Loucy (cell line): ENCODE measurements around the gene KCNAB3.

Experiments
- H2AFZ ChIP-seq: fragments of 200-600 bp; sonication (generic); 2 replicates; pipeline ENCODE4 v1.6.0; 2016; ENCODE audit warnings: antibody characterized with exemption, mild to moderate bottlenecking, low read length, moderate library complexity
- H3F3A ChIP-seq: fragments of 200-600 bp; 2 replicates; pipeline ENCODE4 v1.6.0; 2016; ENCODE audit warnings: antibody characterized with exemption, low read depth, mild to moderate bottlenecking
- H3K27me3 ChIP-seq: fragments of 200-600 bp; sonication (generic); 2 replicates; pipeline ENCODE4 v1.6.1; 2014; ENCODE audit warnings: low read length, mild to moderate bottlenecking; ENCODE audit not compliant: insufficient read depth, poor library complexity, severe bottlenecking
- H3K36me3 ChIP-seq: fragments of 200-600 bp; sonication (generic); 2 replicates; pipeline ENCODE4 v1.6.1; 2016; ENCODE audit warnings: low read length; ENCODE audit not compliant: insufficient read depth
- H3K4me1 ChIP-seq: fragments of 200-600 bp; sonication (generic); 2 replicates; pipeline ENCODE4 v1.5.1; 2014; ENCODE audit warnings: low read length, mild to moderate bottlenecking; ENCODE audit not compliant: insufficient read depth, poor library complexity, severe bottlenecking
- H3K4me2 ChIP-seq: fragments of 200-600 bp; sonication (generic); 2 replicates; pipeline ENCODE4 v1.6.0; 2014; ENCODE audit warnings: antibody characterized with exemption, low read length, low read depth, mild to moderate bottlenecking; ENCODE audit not compliant: poor library complexity, severe bottlenecking
- H3K4me3 ChIP-seq: fragments of 200-600 bp; sonication (generic); 2 replicates; pipeline ENCODE4 v1.5.1; 2014; ENCODE audit warnings: low read length, mild to moderate bottlenecking, mixed read lengths; ENCODE audit not compliant: poor library complexity, severe bottlenecking
- H3K79me2 ChIP-seq: fragments of 200-600 bp; sonication (generic); 2 replicates; pipeline ENCODE4 v1.6.1; 2014; ENCODE audit warnings: low read length; ENCODE audit not compliant: insufficient read depth
- H3K9ac ChIP-seq: fragments of 200-600 bp; sonication (generic); 2 replicates; pipeline ENCODE4 v1.6.0; 2014; ENCODE audit warnings: mild to moderate bottlenecking, low read depth, low read length, moderate library complexity; ENCODE audit not compliant: poor library complexity, severe bottlenecking
- H3K9me2 ChIP-seq: fragments of 200-600 bp; sonication (generic); replicated peaks from 2 replicates; pipeline ENCODE4 v1.6.1; 2016; ENCODE audit warnings: low read depth, low read length, mixed read lengths
- H3K9me3 ChIP-seq: fragments of 200-600 bp; sonication (generic); 2 replicates; pipeline ENCODE4 v1.6.1; 2014; ENCODE audit warnings: mild to moderate bottlenecking, antibody characterized with exemption, low read length, low read depth; ENCODE audit not compliant: insufficient read depth
- H4K20me1 ChIP-seq: fragments of 200-600 bp; sonication (generic); 2 replicates; pipeline ENCODE4 v1.6.0; 2014; ENCODE audit warnings: antibody characterized with exemption, low read length, mild to moderate bottlenecking; ENCODE audit not compliant: insufficient read depth, poor library complexity, severe bottlenecking
- CTCF ChIP-seq: fragments of 200-600 bp; sonication (generic); conservative IDR thresholded peaks from 2 replicates; pipeline ENCODE4 v1.5.1; 2014; ENCODE audit warnings: mild to moderate bottlenecking, antibody characterized with exemption, low read length
- EZH2phosphoT487 ChIP-seq: fragments of 200-600 bp; IDR thresholded peaks from 2 replicates; pipeline ENCODE4 v1.6.1; 2018; ENCODE audit warnings: antibody characterized with exemption, mild to moderate bottlenecking, moderate library complexity, borderline replicate concordance

Gene KCNAB3

GRCh38 chr17:7951143-7951792 is 21.6 kb upstream of the KCNAB3 start:
- H3K36me3 ChIP-seq, result peaks cover 32% of the 10 kb centered on the region; the same call in 1 of the 2 replicates
- no peaks in the 10 kb centered on the region for H4K20me1 ChIP-seq
- H3K27me3 ChIP-seq, result no peaks in the 10 kb centered on the region
- no peaks in the 10 kb centered on the region for H3F3A ChIP-seq
- no peak overlapping the region for H3K4me2 ChIP-seq
- no peak overlapping the region for H3K9ac ChIP-seq
- TF ChIP-seq EZH2phosphoT487, result no peak
- no peak for TF ChIP-seq CTCF
- H3K4me3 ChIP-seq, result no peak overlapping the region
- no peaks in the 10 kb centered on the region for H3K79me2 ChIP-seq
- H3K9me2 ChIP-seq, result no peaks in the 10 kb centered on the region
- no peak overlapping the region for H2AFZ ChIP-seq
- H3K9me3 ChIP-seq, result no peaks in the 10 kb centered on the region
- no peaks in the 10 kb centered on the region for H3K4me1 ChIP-seq

- H3K9me2 ChIP-seq, result no peaks in the 10 kb centered on the region
- TF ChIP-seq EZH2phosphoT487 (no peak), CTCF (no peak)
- no peaks in the 10 kb centered on the region for H4K20me1 ChIP-seq
- no peaks in the 10 kb centered on the region for H3K9me3 ChIP-seq
- H3K79me2 ChIP-seq, result no peaks in the 10 kb centered on the region
- H3F3A ChIP-seq, result no peaks in the 10 kb centered on the region
- peaks cover 39% of the 10 kb centered on the region; the same call in 1 of the 2 replicates for H3K36me3 ChIP-seq
- no peak overlapping the region for H3K4me3 ChIP-seq
- no peaks in the 10 kb centered on the region for H3K27me3 ChIP-seq
- no peak overlapping the region for H3K4me2 ChIP-seq
- H2AFZ ChIP-seq, result no peak overlapping the region
- H3K9ac ChIP-seq, result no peak overlapping the region
- no peaks in the 10 kb centered on the region for H3K4me1 ChIP-seq
Measured at GRCh38 chr17:7950578-7950977, 20.9 kb upstream of the KCNAB3 start.

GRCh38 chr17:7947651-7948050 is 18.0 kb upstream of the KCNAB3 start:
- Histone ChIP-seq H3K36me3 (peaks cover 64% of the 10 kb centered on the region; the same call in 1 of the 2 replicates), H3K4me3 (no peak overlapping the region), H3K9me2 (no peaks in the 10 kb centered on the region), H3F3A (no peaks in the 10 kb centered on the region), H3K27me3 (no peaks in the 10 kb centered on the region), H3K9ac (no peak overlapping the region), H3K79me2 (no peaks in the 10 kb centered on the region), H3K4me1 (no peaks in the 10 kb centered on the region), H3K4me2 (no peak overlapping the region), H4K20me1 (no peaks in the 10 kb centered on the region), H2AFZ (no peak overlapping the region), H3K9me3 (no peaks in the 10 kb centered on the region)
- TF ChIP-seq EZH2phosphoT487, result no peak
- no peak for TF ChIP-seq CTCF
